HG03060 (cell line): ENCODE results near the gene TMEM121.

ENCODE experiments used
- ATAC-seq: cut with Tn5 transposase; IDR thresholded peaks from one replicate; pipeline ENCODE4 v1.9.1; 2021; ENCODE audit warnings: low read depth, moderate number of reproducible peaks; ENCODE audit not compliant: unreplicated experiment

Gene TMEM121

DNA sequence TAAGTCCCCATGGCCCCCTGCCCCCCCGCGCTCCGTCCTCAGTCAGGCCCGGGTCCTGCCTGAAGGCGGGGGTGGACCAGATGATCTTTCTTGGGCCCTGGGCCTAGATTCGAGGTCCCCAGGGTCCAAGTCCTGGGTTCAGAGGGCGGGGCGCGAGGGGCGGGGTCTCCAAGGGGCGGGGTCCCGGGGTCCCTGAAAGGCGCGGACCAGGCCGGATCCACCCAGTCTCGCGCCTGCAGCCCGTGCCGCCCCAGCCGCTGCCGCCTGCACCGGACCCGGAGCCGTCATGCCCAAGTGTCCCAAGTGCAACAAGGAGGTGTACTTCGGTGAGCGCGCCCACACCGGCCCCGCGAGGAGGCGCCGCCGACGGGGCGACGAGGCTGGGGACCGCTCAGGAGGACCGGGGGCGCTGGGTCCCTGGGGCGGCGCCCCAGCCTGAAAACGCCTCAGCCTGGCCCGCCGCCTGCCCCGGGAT is 39.4 kb upstream of the TMEM121 start:
- no peak for ATAC-seq

GRCh38 chr14:105487449-105487985 is 38.9 kb upstream of the TMEM121 start:
- no peak for ATAC-seq

- no peak for ATAC-seq
These were observed 38.2 kb upstream of the TMEM121 start for GRCh38 chr14:105487986-105488777.

- ATAC-seq = no peak
These were observed 37.4 kb upstream of the TMEM121 start for GRCh38 chr14:105488781-105489541.

GRCh38 chr14:105489542-105490266 is 36.7 kb upstream of the TMEM121 start:
- no peak for ATAC-seq

DNA sequence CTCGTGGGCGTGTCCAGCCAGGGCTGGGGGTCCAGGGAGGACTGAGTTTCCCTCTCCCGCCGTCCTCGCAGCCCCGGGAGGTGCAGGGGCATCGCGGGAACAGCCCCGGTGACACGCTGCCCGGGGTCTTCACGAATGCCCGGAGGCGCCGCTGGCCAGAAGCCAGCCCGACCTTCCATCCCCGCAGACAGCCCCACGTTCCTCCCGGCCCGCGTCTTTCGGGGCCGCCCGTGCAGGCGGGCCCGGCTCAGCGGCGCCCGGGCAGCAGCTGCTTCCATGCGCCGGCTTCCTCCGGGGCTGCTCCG is 36.2 kb upstream of the TMEM121 start:
- ATAC-seq = no peak

GRCh38 chr14:105490572-105491365 is 35.6 kb upstream of the TMEM121 start, which contains the start of gene TEDC1:
Gene TEDC1, plus strand, starts transcription at chr14:105491246. Its CDS starts 130 bp downstream, at chr14:105491376.
- peak; percentile 79 for ATAC-seq

- ATAC-seq = no peak
These were observed 34.9 kb upstream of the TMEM121 start for GRCh38 chr14:105491366-105491973.

GRCh38 chr14:105492031-105492970 is 34.1 kb upstream of the TMEM121 start:
- no peak for ATAC-seq

- ATAC-seq = no peak
These were observed 33.2 kb upstream of the TMEM121 start for GRCh38 chr14:105492971-105493871.

GRCh38 chr14:105493921-105494605 is 32.3 kb upstream of the TMEM121 start:
- no peak for ATAC-seq

- no peak for ATAC-seq
These were observed 31.8 kb upstream of the TMEM121 start for GRCh38 chr14:105494606-105494929.

DNA sequence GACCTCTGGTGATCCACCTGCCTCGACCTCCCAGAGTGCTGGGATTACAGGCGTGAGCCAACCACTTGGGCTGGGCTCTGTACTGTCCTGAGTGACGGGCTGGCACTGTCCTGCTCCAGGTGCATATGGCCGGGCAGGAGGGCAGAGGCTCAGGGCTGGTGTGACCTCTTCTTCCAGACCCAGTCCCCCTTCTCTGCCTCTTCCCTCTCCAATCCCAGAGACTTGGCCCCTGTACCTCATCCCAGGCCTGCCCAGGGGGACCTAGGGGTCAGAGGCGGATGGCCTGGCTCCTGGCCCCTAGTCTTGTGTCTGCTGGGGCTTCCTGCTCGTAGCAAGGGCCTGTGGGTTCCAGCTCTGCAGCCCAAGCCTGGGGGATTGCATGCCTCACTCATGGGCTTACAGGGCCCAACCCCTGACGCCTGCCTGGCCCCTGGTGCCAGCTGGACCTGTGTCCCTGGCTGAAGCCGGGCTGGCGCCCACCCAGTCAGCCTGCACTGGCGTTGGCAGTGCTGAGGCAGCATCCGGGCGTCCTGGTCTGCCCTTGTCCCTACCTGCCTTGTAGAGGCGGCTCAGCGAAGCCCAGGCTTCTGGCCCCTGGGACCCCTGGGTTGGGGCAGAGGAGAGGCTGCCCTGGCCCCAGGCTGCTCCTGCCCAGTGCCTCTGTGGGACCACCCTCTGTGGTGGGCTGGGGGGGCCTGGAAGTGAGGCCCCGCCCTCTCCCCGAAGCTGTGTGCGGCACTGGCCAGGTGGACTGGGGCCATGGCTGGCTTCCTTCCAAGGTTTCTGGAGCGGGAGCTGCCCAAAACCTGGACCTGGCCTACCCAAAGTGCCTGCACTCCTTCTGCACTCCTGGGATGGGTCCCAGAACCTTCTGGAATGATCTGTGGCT is 31.0 kb upstream of the TMEM121 start:
- no peak for ATAC-seq

DNA sequence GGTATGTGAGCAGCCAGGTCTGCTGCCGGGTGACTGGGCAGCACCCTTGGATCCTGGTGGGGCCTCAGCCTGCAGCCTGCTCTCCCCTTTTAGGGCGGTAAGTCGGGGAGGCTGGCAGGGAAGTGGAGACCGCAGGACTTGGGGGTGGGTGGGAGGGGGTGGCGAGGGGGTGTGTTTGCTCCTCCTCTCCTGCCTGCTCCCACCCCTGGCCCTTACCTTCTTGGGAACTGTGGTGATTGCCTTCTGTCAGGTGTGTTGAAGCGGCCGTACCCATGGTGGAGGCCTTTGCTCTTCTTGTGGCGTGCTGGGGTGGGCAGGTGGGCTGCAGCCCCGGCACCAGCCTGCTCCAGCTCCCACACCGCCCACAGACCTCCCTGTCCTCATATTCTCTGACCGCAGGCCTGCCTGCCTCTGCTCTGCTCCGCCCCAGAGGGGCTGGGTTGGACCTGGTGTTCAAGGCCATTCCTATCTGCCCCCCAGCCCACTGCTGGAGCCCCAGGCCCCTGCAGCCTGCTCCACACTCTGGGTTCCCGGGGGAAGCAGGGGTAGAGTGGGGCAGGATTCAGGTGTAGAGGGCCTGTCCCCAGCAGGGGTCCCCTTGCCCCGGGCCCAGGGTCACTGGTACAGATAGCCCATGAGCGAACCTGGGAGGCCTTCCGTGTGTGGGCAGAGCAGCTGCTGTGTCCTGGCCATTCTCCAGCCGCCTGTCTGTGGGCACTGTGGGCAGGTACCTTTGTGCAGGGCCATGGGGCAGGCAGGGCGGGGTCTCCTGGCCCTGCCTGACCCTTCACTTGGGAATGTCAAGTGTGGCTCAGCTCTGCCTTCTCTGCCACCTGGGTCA is 30.2 kb upstream of the TMEM121 start:
- ATAC-seq = no peak

DNA sequence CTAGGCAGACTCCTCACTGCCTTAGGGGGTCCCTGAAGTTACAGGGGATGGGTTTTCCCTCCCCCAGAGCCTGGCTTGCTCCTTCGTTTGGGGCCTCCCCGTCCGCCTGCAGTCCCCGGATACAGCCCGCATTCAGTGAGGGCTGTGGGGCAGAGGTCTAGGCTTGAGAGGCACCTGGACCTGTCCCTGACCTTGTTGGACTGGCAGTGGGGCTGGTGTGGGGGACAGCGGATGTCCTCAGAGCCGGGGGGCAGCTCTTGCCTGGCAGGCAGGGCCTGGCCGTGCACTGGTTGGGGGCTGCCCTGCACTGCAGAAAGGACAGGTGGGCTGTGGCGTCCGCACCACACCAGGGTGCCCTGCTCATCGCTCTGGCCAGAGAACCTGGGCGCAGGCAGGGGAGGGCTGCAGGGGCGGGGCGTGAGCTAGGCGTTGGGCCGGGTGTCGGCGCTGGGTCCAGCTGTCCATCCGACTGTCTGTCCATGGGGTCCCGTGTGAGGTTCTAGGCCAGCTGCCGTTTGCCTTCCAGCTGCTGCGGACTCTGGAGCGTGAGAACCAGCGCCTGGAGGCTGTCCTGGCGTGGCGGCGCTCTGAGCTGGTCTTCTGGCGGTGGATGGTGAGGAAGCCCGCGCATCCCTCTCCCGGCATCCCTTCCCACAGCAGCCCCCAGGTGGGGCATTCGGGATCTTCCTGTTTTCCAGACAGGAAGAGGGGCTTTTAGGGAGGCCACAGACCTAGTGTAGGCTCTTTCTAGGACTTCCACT is 29.4 kb upstream of the TMEM121 start:
- ATAC-seq = no peak
